PC-3 (cell line): Measurements from ENCODE around the gene KIAA1191.

Experiments
- CTCF ChIP-seq: fragments of 300-600 bp; sonication (generic); conservative IDR thresholded peaks from 2 replicates; pipeline ENCODE4 v1.5.1; 2017; ENCODE audit warnings: antibody characterized with exemption, low read depth, mild to moderate bottlenecking, low read length
- EZH2 ChIP-seq: fragments of 300-600 bp; sonication (generic); IDR thresholded peaks from one replicate; pipeline ENCODE4 v1.6.1; 2017; ENCODE audit warnings: antibody characterized with exemption, mild to moderate bottlenecking, low read length; ENCODE audit not compliant: unreplicated experiment

GRCh38 chr5:176406436-176407052, 45.0 kb upstream of the KIAA1191 start:
- TF ChIP-seq CTCF (no peak), EZH2 (no peak)
